ENCODE data around the gene HSD11B2. TPM values are rescaled to one million over a fixed set of nuclear protein-coding genes. Genes with fewer than 3 reads are reported as not detected.

The HSD11B2 gene
- total and polyA plus RNA-seq, 2 of the 8 experiments (the other 6 are each of a cell fraction or from before 2014, with no cell fraction given) = 28.7 to 32.9 TPM

GRCh38 chr16:67449739-67450138, 18.8 kb downstream of the HSD11B2 start:
- H4K5ac ChIP-seq (ENCODE audit: insufficient read length, low read depth, low read length) = no peak overlapping the region
- WGBS, 2 experiments (ENCODE audit: extremely low coverage in 1 of 2, insufficient coverage in 1 of 2, insufficient read length in 1 of 2, insufficient replicate concordance in 2 of 2, low coverage in 1 of 2, low lambda C conversion rate in 2 of 2, missing lambda C conversion rate in 1 of 2) = 93% methylated on average over 3 of the region's 3 CpGs; no CpG with 5 or more reads in 1 of the 2 experiments
- H2AFZ ChIP-seq (ENCODE audit: low read length) = no peak overlapping the region
- no peaks in the 10 kb centered on the region for H3K79me2 ChIP-seq (ENCODE audit: control insufficient read depth in 1 of 2, insufficient read depth in 2 of 2, low read length in 2 of 2)
- H3K14ac ChIP-seq (ENCODE audit: insufficient read length) = no peak overlapping the region
- ChIA-PET POLR2A (ENCODE audit: partially characterized antibody) (no interaction called here), CTCF (ENCODE audit: partially characterized antibody) (interaction anchor here (0.6 to 28.6 kb wide), 6 partner anchors 6 to 168 kb away, joined by 3 to 683 read pairs (median 18); partner anchors contain the start of gene HSD11B2)
- H3K4me3 ChIP-seq (ENCODE audit: extremely low read depth in 1 of 4, insufficient read depth in 2 of 4, low read depth in 3 of 4, low read length in 4 of 4) = no peak overlapping the region
- no peak overlapping the region for H2BK12ac ChIP-seq (ENCODE audit: low read depth, low read length)
- TF ChIP-seq SIX5 (IDR thresholded peaks at IDR 0.05; ENCODE audit: low read depth, low read length) (no peak), POLR2AphosphoS5 (IDR thresholded peaks at IDR 0.05; ENCODE audit: low read depth, low read length) (no peak), MAX (IDR thresholded peaks at IDR 0.05) (no peak), RFX5 (IDR thresholded peaks at IDR 0.05; ENCODE audit: borderline replicate concordance, low read depth, low read length) (no peak), CBX5 (IDR thresholded peaks at IDR 0.05; ENCODE audit: low read depth, low read length) (no peak), TEAD4 (IDR thresholded peaks at IDR 0.05; ENCODE audit: low read depth, low read length) (no peak), NRF1 (IDR thresholded peaks at IDR 0.05; ENCODE audit: low read depth, low read length) (no peak)
- no peak overlapping the region for H4K91ac ChIP-seq (replicated peaks; ENCODE audit: insufficient read length, low read length)
- DNase-seq (ENCODE audit: low read depth in 1 of 2, low spot score in 2 of 2) (no peak), FAIRE-seq (no peak)
- H4K8ac ChIP-seq (ENCODE audit: extremely low read depth, insufficient read depth, low read length) = peak overlapping the region; percentile 57; the same call in 1 of the 2 replicates
- H2BK5ac ChIP-seq (ENCODE audit: low read depth, low read length) = no peak overlapping the region
- H3K36me3 ChIP-seq (ENCODE audit: control insufficient read depth in 2 of 4, insufficient read depth in 4 of 4, low read length in 3 of 4) = peaks cover 0 to 5% (median 0%) of the 10 kb centered on the region in 4 experiments; a peak in 1 of 8 replicates
- H3K18ac ChIP-seq (ENCODE audit: extremely low read depth, low read length) = no peak overlapping the region
- H3K9me3 ChIP-seq (ENCODE audit: insufficient read depth in 2 of 2, low read depth in 1 of 2, low read length in 1 of 2) = peaks cover 0 to 4% of the 10 kb centered on the region in 2 experiments; a peak in 1 of 4 replicates
- H3K23me2 ChIP-seq (ENCODE audit: low read depth, low read length) = no peaks in the 10 kb centered on the region
- no peak overlapping the region for H3K4me2 ChIP-seq (ENCODE audit: insufficient read depth in 1 of 2, low read depth in 2 of 2, low read length in 2 of 2)
- no peaks in the 10 kb centered on the region; the same call in 1 of the 2 replicates for H3K79me1 ChIP-seq (ENCODE audit: low read depth, low read length)
- peaks cover 0 to 2% (median under 1%) of the 10 kb centered on the region in 4 experiments; a peak in 2 of 7 replicates for H3K4me1 ChIP-seq (replicated peaks in 1 of 4; ENCODE audit: control insufficient read depth in 3 of 4, insufficient read depth in 4 of 4, low read length in 3 of 4)
- H3K27me3 ChIP-seq (replicated peaks in 1 of 4; ENCODE audit: control insufficient read depth in 3 of 4, extremely low read depth in 1 of 4, insufficient read depth in 3 of 4, low read length in 3 of 4) = no peaks in the 10 kb centered on the region
- no peak overlapping the region for H3K27ac ChIP-seq (ENCODE audit: low read depth, low read length)
- peaks cover 2% of the 10 kb centered on the region in 2 experiments for H4K20me1 ChIP-seq (replicated peaks in 1 of 2; ENCODE audit: control insufficient read depth in 1 of 2, insufficient read depth in 2 of 2, low read length in 2 of 2)
- no peak overlapping the region for H3K23ac ChIP-seq (ENCODE audit: insufficient read length)
- no peak overlapping the region for H2BK20ac ChIP-seq (ENCODE audit: low read length)
- no peak overlapping the region for H3K4ac ChIP-seq (replicated peaks; ENCODE audit: insufficient read length, low read depth, low read length)
- H2BK15ac ChIP-seq (ENCODE audit: low read length) = no peak overlapping the region
- no peak overlapping the region for H2AK5ac ChIP-seq (ENCODE audit: low read depth, low read length)
- no peak overlapping the region for H2BK120ac ChIP-seq (replicated peaks; ENCODE audit: low read depth, low read length)
- no peak overlapping the region for H3K56ac ChIP-seq (replicated peaks; ENCODE audit: insufficient read length, low read depth, low read length)
- H3K9ac ChIP-seq (replicated peaks in 1 of 4; ENCODE audit: extremely low read depth in 1 of 4, low read depth in 3 of 4, low read length in 3 of 4) = no peak overlapping the region; a peak in 1 of 7 replicates
